GM12872 (cell line): ENCODE data around the gene OSBPL8.

Experiments used
- CTCF ChIP-seq: IDR thresholded peaks from 3 replicates; pipeline ENCODE4 v1.5.1; 2011; ENCODE audit warnings: low read depth, mild to moderate bottlenecking, low read length, moderate library complexity; ENCODE audit not compliant: insufficient read depth

The OSBPL8 gene

GRCh38 chr12:76535170-76535569 is 24.4 kb downstream of the OSBPL8 start:
- no peak for TF ChIP-seq CTCF

GRCh38 chr12:76533331-76533730 is 26.2 kb downstream of the OSBPL8 start:
- no peak for TF ChIP-seq CTCF

- TF ChIP-seq CTCF, result no peak
These were observed 27.1 kb downstream of the OSBPL8 start for GRCh38 chr12:76532520-76532919.

GRCh38 chr12:76531056-76531455 is 28.5 kb downstream of the OSBPL8 start:
- no peak for TF ChIP-seq CTCF

GRCh38 chr12:76530516-76530915 is 29.1 kb downstream of the OSBPL8 start:
- no peak for TF ChIP-seq CTCF

DNA sequence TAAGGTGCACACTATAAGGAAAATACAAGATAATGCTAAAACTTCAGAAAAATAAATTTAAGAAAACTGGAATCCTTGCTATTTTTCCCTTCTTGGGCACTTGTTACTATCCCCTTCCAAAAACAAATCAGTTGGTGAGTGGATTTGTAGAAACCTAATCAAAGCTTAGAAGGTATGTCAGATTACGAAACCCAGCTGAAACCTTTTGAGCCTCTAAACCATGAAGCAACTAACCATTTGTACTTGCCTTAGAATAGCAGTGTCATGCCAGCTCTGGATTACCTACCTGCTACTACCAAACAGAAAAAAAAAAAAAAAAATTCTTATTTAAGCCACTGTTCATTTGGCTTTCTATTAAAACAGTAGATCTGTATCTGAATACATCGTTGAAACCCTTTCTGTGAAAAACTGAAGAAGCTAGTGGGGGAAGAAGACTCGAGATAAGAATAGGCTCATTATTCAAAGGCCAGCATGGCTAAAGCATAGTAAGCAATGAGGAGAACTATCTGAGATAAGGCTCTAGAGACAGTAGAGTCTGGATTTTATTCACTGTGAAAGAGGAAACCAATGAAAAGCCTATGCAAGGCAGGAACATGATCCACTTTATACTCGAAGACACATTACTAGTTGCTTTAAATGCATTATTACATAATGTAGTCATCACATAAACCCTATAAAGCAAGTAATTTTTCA is 30.2 kb downstream of the OSBPL8 start:
- TF ChIP-seq CTCF, result no peak

- TF ChIP-seq CTCF, result no peak
These were observed 36.2 kb downstream of the OSBPL8 start for GRCh38 chr12:76523408-76523807.
